ENCODE measurements around the gene PKNOX2. TPM values are rescaled to one million over a fixed set of nuclear protein-coding genes. Genes with fewer than 3 reads are reported as not detected.

PKNOX2 gene
- total and polyA plus RNA-seq, 2 of the 8 experiments (the other 6 are each of a cell fraction or from before 2014, with no cell fraction given) = 2.0 TPM

DNA sequence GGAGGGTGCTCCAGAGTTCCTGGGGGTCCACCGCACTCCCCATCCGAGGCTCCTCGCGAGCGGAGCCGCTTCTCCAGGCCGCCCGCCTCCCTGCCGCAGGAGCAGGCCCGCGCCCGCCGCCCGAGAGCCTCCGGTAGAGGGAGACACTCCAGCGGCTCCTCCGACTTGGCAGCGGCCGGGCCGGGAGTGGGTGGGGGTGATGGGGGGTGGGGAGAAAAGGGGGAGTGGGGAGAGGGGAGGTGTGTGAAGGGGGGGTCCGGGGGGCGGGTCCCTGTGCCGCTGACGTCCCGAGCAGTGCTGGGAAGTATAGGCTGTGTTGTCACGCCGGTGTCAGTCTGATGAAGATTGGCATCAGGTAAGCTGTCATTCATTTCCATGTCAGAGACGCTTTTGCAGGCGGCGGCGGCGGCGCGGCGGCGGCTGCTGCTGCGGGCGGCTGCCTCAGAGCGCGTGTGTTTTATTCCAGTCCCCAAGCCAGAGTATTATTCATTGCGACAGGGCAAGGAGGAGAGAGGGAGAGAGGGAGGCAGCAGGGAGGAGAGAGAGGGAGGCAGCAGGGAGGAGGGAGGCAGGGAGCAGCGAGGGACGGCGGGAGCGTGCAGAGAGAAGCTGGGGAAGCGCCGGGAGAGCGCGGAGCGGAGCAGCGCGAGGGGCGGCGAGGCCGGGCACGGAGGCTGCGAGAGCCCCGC lies at the start of gene PKNOX2 (continued):
- TF ChIP-seq HDAC2 (IDR thresholded peaks at IDR 0.05; ENCODE audit: borderline replicate concordance in 1 of 2, low read depth in 2 of 2, low read length in 2 of 2) (no peak; a peak in 1 of 4 replicates), BACH1 (IDR thresholded peaks at IDR 0.05; ENCODE audit: low read length) (no peak), CHD1 (IDR thresholded peaks at IDR 0.05; ENCODE audit: low read depth, low read length) (no peak), ASH2L (IDR thresholded peaks at IDR 0.05; ENCODE audit: low read length) (no peak), CHD2 (IDR thresholded peaks at IDR 0.05; ENCODE audit: low read length) (no peak), CBX8 (IDR thresholded peaks at IDR 0.05; ENCODE audit: borderline replicate concordance, low read depth, low read length) (no peak), RXRA (IDR thresholded peaks at IDR 0.05; ENCODE audit: insufficient read depth, low read depth, low read length) (no peak), KDM5A (IDR thresholded peaks at IDR 0.05; ENCODE audit: low read length) (no peak), SAP30 (IDR thresholded peaks at IDR 0.05; ENCODE audit: insufficient read depth, insufficient replicate concordance, low read length) (peak; percentile 17)
- TF ChIP-seq, protein P1, sequence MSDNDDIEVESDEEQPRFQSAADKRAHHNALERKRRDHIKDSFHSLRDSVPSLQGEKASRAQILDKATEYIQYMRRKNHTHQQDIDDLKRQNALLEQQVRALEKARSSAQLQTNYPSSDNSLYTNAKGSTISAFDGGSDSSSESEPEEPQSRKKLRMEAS (IDR thresholded peaks at IDR 0.05) = peak; percentile 43
- TF ChIP-seq, protein P2, sequence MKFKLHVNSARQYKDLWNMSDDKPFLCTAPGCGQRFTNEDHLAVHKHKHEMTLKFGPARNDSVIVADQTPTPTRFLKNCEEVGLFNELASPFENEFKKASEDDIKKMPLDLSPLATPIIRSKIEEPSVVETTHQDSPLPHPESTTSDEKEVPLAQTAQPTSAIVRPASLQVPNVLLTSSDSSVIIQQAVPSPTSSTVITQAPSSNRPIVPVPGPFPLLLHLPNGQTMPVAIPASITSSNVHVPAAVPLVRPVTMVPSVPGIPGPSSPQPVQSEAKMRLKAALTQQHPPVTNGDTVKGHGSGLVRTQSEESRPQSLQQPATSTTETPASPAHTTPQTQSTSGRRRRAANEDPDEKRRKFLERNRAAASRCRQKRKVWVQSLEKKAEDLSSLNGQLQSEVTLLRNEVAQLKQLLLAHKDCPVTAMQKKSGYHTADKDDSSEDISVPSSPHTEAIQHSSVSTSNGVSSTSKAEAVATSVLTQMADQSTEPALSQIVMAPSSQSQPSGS (IDR thresholded peaks at IDR 0.05; ENCODE audit: low read length) = no peak

Data from H1 (cell line).